Skeletal muscle cell (primary cell): Measurements from ENCODE around the gene UMPS.

Experiments used
- DNase-seq: peaks from one replicate; pipeline ENCODE4 v3.0.0-alpha.2; 2010; ENCODE audit warnings: low read depth
- H3K4me3 ChIP-seq: 2 replicates; pipeline ENCODE4 v1.5.1; 2011; ENCODE audit warnings: low read depth, mild to moderate bottlenecking, control low read depth, low read length, moderate library complexity

The UMPS gene

GRCh38 chr3:124761250-124761796 lies 31.1 kb downstream of the UMPS start:
- DNase-seq: peak; percentile 57

DNA sequence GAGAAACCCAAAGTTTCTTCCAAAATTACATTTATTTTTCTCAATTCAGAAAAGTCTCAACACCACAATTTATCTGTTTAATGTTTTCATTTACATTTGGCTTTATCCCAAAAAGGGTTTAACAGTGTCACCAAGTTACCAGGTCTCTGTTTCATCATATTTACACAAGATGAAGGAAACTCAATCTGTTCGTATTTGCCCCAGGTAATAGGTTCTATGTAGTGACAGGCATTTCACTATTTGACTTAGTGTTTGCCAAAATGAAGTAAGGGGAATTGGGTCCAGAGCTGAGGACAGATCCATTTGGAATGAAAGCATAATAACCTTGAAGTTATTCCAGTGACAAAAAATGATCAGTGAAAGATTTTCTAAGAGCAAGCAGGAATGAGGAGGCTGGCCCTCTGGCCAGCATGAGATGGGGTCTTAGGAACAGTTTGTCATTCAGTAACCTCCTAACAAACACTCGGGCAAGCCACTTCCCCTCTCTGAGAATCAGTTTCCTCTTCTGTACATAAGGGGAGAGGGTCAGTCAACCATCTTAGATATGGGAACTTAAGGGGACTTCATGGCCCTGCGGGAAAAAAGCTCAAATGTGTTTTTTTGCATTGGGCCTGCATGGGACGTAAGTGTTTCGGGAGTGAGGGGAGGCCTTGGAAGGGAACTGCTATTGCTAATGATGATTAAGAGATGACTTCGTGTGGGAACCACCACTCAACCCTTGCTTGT lies 31.8 kb downstream of the UMPS start:
- no peak overlapping the region for H3K4me3 ChIP-seq

More at GRCh38 chr3:124761250-124761796, 31.1 kb downstream of the UMPS start:
- no peak overlapping the region for H3K4me3 ChIP-seq

DNA sequence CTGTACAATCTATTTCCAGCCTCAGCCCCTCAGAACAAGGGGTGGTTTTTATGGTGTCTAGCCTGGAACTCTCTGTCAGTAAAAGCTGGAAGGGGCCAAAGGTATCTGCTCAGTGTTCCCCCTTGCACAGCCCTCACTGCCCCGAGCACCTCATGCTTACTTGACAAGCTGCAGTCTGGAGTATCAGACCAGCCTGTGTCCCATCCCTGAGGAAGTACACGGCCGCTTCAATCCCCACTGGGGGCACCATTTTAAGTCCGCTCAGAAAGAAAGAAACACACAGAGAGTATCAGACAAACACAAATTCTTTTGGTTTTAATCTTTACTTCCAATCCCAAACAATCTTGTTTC lies 32.4 kb downstream of the UMPS start:
- DNase-seq: no peak
- H3K4me3 ChIP-seq: no peak overlapping the region

More for the DNA sequence above, 31.8 kb downstream of the UMPS start:
- no peak for DNase-seq

GRCh38 chr3:124763206-124763605 lies 33.0 kb downstream of the UMPS start:
- H3K4me3 ChIP-seq: no peak overlapping the region
- no peak for DNase-seq

- DNase-seq: no peak
- H3K4me3 ChIP-seq: no peak overlapping the region
Measured at GRCh38 chr3:124763644-124764358, 33.5 kb downstream of the UMPS start.

GRCh38 chr3:124764746-124765145 lies 34.5 kb downstream of the UMPS start:
- no peak for DNase-seq
- no peak overlapping the region for H3K4me3 ChIP-seq

- no peak for DNase-seq
- H3K4me3 ChIP-seq: no peak overlapping the region
Measured at GRCh38 chr3:124765197-124765840, 35.1 kb downstream of the UMPS start.

DNA sequence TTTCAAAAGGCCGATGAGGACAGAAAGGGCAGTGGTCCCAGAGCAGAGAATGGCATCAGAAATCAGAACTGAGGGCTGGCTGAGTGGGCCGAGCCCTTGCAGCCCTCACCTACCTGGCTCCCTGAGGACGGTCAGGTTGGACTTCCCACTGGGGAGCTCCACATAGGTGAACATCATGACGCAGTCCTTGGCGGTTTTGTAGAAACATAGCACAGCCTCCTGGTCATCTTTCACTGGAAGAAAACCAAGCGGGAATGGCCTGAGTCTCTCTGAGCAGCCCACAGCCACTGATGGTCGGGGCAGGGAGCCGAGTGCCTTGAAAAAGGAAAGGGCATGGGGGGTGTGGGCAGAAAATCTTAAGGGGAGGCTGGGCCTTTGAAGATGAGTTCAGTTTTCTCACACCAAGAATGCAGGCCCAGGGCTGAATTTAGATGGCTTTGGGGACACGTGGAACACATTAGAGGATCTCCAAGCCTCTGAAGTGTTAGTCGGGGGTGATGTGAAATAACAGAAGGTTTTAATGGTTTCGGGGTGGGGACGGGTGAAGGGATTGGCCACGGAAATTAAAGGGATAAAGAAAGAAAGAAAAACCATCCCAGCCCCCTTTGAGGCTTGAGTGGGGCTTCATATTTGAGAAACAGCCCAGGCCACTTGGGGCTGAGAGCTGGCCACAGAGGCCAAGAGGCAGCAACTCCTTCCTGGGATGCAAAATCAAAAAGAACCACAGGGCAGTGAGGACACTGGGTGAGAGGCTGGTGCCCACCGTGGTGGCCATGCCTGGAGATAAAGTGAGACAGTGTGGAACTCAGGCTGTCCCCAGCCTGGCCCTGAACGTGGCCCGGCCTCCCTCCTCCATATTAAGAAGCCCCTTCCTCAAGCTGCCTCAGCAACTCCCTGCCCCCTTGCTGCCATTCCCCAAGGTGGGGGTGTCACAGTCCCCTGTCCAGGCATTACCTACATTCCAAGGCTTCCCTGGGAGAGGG lies 36.2 kb downstream of the UMPS start:
- DNase-seq: no peak
- no peak overlapping the region for H3K4me3 ChIP-seq

GRCh38 chr3:124767264-124767663 lies 37.0 kb downstream of the UMPS start:
- H3K4me3 ChIP-seq: no peak overlapping the region
- DNase-seq: no peak

DNA sequence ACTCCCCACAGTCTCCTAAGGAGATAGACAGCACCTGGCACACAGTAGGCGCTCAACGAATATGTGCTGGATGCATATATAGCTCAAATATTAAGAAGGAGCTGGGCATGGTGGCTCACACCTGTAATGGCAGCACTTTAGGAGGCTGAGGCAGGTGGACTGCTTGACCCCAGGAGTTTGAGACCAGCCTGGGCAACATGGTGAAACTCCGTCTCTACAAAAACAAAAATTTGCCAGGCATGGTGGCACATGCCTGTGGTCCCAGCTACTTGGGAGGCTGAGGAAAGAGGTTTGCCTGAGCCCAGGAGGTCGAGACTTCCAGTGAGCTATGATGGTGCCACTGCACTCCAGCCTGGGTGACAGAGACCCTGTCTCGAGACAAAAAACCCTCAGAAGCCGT lies 37.4 kb downstream of the UMPS start:
- DNase-seq: no peak
- H3K4me3 ChIP-seq: no peak overlapping the region

GRCh38 chr3:124768812-124769211 lies 38.6 kb downstream of the UMPS start:
- no peak for DNase-seq
- H3K4me3 ChIP-seq: no peak overlapping the region

- no peak overlapping the region for H3K4me3 ChIP-seq
- no peak for DNase-seq
Measured at GRCh38 chr3:124769462-124769861, 39.2 kb downstream of the UMPS start.

DNA sequence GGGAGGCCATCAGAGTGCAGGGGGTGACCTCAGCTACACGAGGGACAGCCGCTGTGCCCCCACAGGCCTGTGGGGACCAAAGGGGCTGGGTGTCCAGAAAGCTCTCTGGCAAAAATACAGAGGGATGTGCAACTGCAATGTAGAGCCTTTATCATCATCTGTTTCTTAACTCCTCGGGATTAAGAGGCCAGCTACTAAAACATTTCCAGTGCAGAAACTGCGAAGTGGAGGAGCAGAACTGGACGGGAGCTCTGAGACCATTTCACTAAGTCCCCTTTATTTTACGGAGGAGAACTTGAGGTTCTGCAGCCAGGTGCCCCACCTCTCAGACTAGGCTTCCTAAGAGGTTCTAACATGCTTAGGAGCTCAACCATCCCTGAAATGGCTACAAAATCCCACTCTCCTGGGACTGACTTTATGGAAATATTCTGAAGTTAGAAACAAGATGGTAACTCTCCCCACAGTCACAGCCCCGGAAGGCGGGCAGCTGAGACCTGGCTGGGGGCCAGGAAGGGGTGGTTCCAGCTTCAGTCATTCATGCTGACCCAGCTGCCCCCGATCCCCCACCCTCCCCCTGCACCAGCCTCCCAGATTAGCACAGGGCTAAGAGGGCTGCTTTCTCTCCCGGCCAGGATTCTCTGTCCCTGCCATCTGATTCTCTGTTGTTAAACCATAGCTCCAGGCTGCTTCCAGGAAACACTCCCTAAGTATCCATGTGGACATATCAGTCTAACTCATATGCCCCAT lies 40.3 kb downstream of the UMPS start:
- DNase-seq: no peak

DNA sequence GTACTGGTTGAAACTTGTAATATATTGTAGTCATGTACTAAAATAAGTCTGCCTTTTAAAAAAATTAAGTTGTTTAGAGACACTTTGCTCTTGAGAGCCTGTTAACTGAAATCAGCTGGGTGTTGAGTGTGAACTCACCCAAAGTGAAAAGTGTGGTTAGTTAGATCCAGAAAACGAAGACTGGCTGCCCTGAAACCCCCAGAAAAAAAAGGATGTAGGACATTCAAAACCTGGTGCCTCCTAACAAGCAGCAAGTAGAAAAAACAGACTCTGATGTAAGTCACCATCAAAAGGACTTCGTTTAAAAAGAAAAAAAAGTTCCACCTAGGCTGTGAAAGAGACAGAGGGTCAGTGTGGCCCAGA lies 40.8 kb downstream of the UMPS start:
- no peak for DNase-seq
- H3K4me3 ChIP-seq: no peak overlapping the region

More for the DNA sequence above, 40.3 kb downstream of the UMPS start:
- H3K4me3 ChIP-seq: no peak overlapping the region

DNA sequence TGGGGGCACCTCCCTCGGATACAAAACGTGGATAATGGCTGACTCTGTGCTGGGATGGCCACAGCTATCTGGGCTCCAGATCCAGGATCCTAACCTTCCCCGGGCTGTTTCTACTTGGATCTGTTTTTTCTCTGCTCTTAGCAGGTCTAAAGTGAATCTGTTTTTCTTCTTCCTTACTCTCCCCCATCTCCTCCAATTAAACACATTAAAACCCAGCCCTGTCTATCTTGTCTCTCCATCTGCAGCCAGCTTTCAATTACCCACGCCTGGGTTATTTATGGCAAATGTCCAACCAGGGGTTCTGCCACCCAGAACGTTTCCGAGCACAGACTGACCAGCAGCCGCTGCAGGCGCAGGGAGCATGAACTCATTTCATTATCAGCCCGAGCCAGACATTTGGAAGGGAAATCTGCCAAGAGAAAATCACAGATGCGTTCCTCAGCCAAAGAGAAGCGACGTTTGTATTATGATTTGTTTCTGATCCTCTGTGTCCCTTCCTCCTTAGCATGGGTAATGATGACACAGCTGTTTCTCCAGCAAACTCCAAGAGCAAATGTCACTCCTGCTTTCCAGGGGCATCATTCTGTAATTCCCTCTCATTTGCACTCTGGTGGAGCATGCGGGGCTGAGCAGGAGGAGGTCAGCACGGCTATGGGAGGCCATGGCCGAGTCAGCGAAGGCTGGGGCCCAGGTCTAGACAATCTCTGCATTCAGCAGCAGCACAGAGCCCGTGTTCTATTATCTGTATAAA lies 42.0 kb downstream of the UMPS start:
- no peak overlapping the region for H3K4me3 ChIP-seq
- peak; percentile 64 for DNase-seq

DNA sequence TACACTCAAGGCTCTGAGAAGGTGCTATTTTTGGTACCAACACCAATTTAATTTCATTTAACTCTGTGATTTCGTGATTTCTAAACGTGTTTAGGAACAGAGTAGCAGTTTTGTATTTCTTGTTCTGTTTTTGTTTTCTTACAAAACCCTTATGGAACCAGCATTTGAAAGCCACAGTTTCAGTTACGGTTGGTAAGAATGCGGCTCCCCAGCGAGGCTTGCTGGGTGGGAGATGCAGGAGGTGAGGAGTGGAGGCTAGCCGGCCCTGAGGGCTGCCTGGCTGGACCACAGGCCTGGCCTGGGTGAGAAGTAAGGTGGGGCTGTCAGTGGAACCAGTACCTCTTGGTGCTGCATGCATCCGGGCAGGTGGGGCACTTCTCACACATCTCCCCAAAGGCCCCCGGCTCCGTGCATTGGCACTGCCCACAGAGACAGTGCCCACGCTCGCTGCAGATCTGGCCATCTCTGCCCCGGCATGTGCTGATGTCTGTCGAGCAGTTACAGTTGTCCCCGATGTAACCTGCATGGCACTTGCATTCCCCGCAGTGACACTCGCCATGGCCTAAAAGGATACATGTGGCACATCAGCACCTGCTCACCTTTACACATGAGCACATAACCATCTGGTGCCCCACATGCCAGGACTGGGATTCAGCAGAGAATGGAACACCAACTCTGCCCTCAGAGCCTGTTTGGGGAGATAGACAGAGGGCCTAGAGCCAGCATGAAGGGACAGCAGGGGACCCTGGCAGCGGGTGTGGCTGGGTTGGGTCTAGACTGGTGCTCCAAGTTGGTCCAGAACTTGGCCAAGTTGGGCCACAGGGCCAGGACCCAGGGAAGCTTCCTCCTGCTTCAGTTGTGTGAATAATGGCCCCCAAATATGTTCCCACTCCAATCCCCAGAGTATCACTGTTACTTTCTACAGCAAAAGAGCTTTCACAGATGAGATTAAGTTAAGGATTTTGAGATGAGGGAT lies 43.4 kb downstream of the UMPS start:
- DNase-seq: no peak
- H3K4me3 ChIP-seq: no peak overlapping the region

DNA sequence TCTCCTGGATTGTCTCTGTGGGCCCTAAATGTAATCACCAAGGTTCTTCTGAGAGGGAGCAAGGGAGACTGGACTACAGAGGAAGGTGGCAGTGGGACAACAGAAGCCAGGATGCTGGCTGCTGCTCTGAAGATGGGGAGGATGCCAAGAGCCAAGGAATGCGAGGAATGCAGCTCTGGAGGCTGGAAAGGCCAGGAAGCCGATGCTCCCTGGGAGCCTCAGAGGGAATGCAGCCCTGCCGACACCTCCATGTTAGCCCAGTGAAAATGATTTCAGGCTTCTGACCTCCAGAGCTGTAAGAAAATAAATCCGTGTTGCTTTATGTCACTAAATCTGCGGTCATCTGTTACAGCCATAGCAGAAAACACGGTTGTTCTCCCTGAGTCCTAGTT lies 44.1 kb downstream of the UMPS start:
- no peak for DNase-seq
- H3K4me3 ChIP-seq: no peak overlapping the region
